Pancreas (tissue), 10 donors: Measurements from ENCODE around the gene PIP4K2C. TPM values are rescaled to one million over a fixed set of nuclear protein-coding genes. Genes with fewer than 3 reads are reported as not detected.
"Not testable (repeated sequence)": the region's sequence is repeated elsewhere in the genome, so short reads cannot be mapped to it uniquely, and the experiment has no call there.

Experiments
- ATAC-seq, 4 donors: fragments of 200-7000 bp; cut with Tn5 transposase; one replicate each; pipeline versions ENCODE4 v1.8.0 to v1.9.1; 2020; ENCODE audit warnings: mild to moderate bottlenecking in 4 of 4, moderate library complexity in 4 of 4
- DNase-seq, 6 donors: peaks; one replicate each; pipeline ENCODE4 v3.0.0-alpha.2; 2020
- FAIRE-seq: peaks from 2 replicates; lab custom pipeline; 2012; peaks lifted over from hg19 to GRCh38; lab: Jason Lieb, UNC
- H3K27ac ChIP-seq, 4 donors: fragments of 200-600 bp; sonication (generic); 1 replicate in 3 of 4; 2 replicates in 1 of 4; pipeline versions ENCODE4 v1.5.0 to v1.8.0; 2020
- H3K27me3 ChIP-seq, 4 donors: fragments of 200-600 bp; one replicate each; pipeline ENCODE4 v1.8.0; 2021
- H3K36me3 ChIP-seq, 3 donors: fragments of 200-600 bp; sonication (generic) in 1 of 3; one replicate each; pipeline versions ENCODE4 v1.5.0 to v1.8.0; 2020 to 2021
- H3K4me1 ChIP-seq, 3 donors: fragments of 200-600 bp; one replicate each; pipeline ENCODE4 v1.8.0; 2021
- H3K4me3 ChIP-seq, 4 donors: fragments of 200-600 bp; sonication (generic) in 2 of 4; one replicate each; pipeline versions ENCODE4 v1.5.0 to v1.8.0; 2020 to 2021
- H3K9me3 ChIP-seq, 4 donors: fragments of 200-600 bp; one replicate each; pipeline ENCODE4 v1.8.0; 2021
- WGBS, 2 donors: extraction: QIAGEN DNeasy Blood & Tissue Kit; methylation state at CpG; one replicate each; pipeline ENCODE4 v1.1.7; 2013; 5-methylcytosine and 5-hydroxymethylcytosine counted together
- intact Hi-C, 3 donors: fragments of 100-400 bp; cut with DNase I; formaldehyde crosslinking; loops; one replicate each; pipeline versions ENCODE4 v1.11.1 to v1.14.2; 2022
- polyA plus RNA-seq, 2 donors: library from polyadenylated mRNA; stranded (reverse); fragments of 200-250 nt; gene quantifications; one replicate each; pipeline ENCODE4 v1.2.3, GENCODE V29; 2013
- total RNA-seq, 6 donors: library from RNA; stranded (reverse); fragmentation: NEBNext Ultra II Directional in 4 of 6; extraction: Animal tissue kit (Norgen Biotek cat#: 25700) in 4 of 6; gene quantifications; one replicate each; pipeline versions ENCODE4 v1.2.1 to v1.2.4, GENCODE V29; 2021 to 2023
- TF ChIP-seq, protein P1 (sequence below), 4 donors: fragments of 200-600 bp; sonication (generic) in 3 of 4; IDR thresholded peaks; one replicate each; pipeline versions ENCODE4 v1.5.0 to v1.8.0; 2021; ENCODE audit warnings: antibody characterized with exemption in 4 of 4
- donor health status: healthy with polysubstance abuse.
- donor health status: DM: no; HTN: no; CAD: no; lungs with moderate emphysema.
- donor health status: DM: no; HTN: no; CAD: no.
- donor health status: control.
- donor health status: control.
- donor health status: Bipolar disorder and iron deficiency.
- donor health status: DM: yes; HTN: yes; CAD: no.
- donor health status: DM: no; HTN: no; CAD: no.
- donor health status: DM: no; HTN: no; CAD: no.
- donor health status: DM: yes; HTN: yes; CAD: no.

Gene PIP4K2C
- total and polyA plus RNA-seq, 8 donors: 5.3 to 17.0 (median 15.4) TPM

DNA sequence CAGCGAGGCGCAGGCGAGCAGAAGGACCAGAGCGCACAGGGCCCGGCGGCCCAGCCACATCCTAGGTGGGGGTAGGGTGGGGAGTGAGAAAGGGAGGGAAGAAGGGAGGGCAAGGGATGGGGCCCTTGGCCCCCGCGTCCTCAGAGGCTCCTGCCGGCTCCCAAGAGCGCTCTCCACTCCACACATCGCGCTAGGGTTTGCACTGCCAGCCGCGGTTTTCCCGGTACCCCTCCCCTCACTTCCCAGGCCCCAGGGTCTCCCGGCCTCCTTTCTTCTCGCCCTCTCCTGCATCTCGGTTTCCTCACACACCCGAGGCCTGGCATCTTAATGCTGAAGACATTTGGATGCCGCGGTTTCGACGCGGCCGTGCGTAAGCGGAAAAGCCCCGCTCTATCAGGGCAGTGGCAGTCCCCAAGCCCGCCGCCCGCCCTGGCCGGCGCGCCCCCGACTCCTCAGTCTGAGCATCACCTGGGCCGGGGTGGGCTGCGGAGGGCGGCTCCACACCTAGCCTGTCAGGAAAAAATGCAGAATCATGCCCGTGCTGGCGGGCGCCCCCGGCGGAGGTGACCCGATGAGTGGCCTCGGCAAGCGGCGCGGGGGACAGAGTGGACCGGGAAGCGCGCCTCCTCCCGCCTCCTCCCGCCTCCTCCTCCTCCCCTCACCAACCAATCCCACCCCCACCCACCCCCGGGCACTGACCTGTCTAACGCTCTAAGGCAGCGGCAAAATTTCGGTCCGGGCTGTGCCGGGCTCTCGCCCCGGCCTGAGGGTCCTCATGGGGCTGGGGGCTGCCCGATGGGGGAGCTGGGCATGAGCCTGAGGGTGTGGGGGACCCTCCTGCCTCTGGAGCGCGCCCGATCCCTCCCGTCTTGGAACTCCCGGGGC lies 41.3 kb downstream of the PIP4K2C start:
- peak overlapping the region; percentile 10 to 67 (median 34) for H3K4me3 ChIP-seq
- peak; percentile 46 to 62 (median 56) for ATAC-seq
- intact Hi-C loops: no loop called here
- peaks cover 0 to 8% (median 0%) of the 10 kb centered on the region in 4 donors for H3K27me3 ChIP-seq
- TF ChIP-seq, protein P1, sequence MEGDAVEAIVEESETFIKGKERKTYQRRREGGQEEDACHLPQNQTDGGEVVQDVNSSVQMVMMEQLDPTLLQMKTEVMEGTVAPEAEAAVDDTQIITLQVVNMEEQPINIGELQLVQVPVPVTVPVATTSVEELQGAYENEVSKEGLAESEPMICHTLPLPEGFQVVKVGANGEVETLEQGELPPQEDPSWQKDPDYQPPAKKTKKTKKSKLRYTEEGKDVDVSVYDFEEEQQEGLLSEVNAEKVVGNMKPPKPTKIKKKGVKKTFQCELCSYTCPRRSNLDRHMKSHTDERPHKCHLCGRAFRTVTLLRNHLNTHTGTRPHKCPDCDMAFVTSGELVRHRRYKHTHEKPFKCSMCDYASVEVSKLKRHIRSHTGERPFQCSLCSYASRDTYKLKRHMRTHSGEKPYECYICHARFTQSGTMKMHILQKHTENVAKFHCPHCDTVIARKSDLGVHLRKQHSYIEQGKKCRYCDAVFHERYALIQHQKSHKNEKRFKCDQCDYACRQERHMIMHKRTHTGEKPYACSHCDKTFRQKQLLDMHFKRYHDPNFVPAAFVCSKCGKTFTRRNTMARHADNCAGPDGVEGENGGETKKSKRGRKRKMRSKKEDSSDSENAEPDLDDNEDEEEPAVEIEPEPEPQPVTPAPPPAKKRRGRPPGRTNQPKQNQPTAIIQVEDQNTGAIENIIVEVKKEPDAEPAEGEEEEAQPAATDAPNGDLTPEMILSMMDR (IDR thresholded peaks at IDR 0.05): no peak
- H3K36me3 ChIP-seq: no peaks in the 10 kb centered on the region
- no peak for FAIRE-seq
- H3K4me1 ChIP-seq: peaks cover 0 to 6% (median 5%) of the 10 kb centered on the region in 3 donors
- no peak overlapping the region for H3K27ac ChIP-seq
- peak in 2 of 6 donors; percentile 25 to 79 for DNase-seq
- H3K9me3 ChIP-seq: no peaks in the 10 kb centered on the region
- 1 to 2% methylated on average over 58 to 67 of the region's 67 CpGs for WGBS, 2 donors

DNA sequence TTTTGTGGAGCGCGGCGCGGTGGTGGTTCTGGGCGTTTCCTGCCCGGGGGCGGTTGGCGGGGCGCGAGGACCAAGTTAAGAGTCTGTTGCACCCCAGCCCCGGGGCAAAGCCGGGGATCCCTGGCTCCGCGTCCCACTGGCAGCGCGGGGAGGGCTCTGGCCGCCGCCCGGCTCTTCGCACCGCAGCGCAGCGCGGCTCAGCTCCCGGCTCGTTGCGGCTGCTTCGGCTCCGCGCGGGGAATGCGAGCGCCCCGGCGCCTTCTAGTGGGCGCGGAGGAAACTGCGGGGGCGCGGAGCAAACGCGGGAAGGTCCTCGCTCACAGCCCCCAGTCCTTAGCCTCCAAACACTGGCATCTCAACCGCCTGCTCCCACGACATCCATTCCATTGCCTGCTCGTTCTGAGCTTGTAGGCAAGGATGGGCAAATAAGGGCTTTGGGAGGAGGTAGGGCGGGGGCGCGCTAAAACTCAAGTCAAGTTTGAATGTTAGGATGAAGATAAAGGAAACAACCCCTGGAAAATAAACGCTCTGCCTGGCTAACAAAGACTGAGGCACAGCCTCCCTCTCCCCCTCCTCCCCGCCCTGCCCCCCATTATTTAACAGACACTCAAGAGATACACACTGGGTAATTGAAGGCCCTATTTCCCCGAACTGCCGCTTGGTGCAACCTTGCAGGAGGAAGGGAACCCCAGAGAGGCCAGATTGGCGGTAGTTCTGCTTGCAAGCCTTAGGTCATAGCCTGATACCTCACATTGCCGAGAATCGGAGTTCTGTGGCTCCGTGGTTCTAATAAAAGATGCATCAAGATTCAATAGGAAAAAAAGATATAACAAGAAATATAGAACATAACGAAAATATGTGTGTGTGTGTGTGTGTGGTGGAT lies 42.2 kb downstream of the PIP4K2C start, which contains the start of gene B4GALNT1:
Gene B4GALNT1 (minus strand): TSS at position 244 of the 883 bp plus-strand sequence. CDS start 1,069 bp downstream, outside the sequence.
- ATAC-seq (peak; percentile 93 to 98 (median 97)), DNase-seq (peak in 4 of 6 donors; percentile 60 to 89 (median 74)), FAIRE-seq (no peak)
- peak within 1 kb of the TSS; percentile 10 to 67 (median 34) for H3K4me3 ChIP-seq
- no peaks in the 10 kb centered on the region for H3K36me3 ChIP-seq
- no peak within 1 kb of the TSS for H3K27ac ChIP-seq
- H3K9me3 ChIP-seq: no peaks in the 10 kb centered on the region
- TF ChIP-seq, protein P1 (IDR thresholded peaks at IDR 0.05): peak; percentile 71 to 92 (median 84)
- H3K4me1 ChIP-seq: peaks cover 0 to 6% (median 5%) of the 10 kb centered on the region in 3 donors
- H3K27me3 ChIP-seq: peaks cover 0 to 7% (median 0%) of the 10 kb centered on the region in 4 donors
- WGBS, 2 donors: 3 to 4% methylated on average over 50 to 58 of the region's 58 CpGs
- intact Hi-C loops: no loop called here

DNA sequence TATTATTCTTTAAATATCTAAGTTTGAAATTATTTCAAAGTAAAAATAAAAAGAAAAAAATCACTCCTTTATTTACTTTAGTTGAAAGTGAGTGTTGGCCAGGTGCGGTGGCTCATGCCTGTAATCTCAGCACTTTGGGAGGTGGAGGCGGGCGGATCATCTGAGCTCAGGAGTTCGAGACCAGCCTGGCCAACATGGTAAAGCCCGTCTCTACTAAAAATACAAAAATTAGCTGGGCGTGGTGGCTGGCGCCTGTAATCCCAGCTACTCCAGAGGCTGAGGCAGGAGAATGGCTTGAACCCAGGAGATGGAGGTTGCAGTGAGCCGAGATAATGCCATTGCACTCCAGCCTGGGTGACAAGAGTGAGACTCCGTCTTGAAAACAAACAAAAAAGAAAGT lies 45.7 kb downstream of the PIP4K2C start:
- intact Hi-C loops: not testable (repeated sequence)

DNA sequence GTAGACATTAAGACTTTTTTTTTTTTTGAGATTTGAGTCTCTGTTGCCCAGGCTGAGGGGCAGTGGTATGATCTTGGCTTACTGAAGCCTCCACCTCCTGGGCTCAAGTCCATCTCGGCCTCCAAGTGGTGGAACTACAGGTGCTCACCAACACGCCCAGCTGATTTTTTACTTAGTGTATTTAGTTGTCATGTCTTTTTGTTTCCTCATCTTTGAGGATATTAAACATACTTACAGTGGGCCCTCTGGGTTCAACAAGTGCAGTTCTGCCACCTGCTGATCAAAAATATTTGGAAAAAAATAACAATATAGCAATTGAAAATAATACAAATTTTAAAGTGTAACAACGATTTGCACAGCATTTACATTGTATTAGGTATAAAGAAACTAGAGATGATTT lies 46.4 kb downstream of the PIP4K2C start:
- no peaks in the 10 kb centered on the region for H3K36me3 ChIP-seq
- no peaks in the 10 kb centered on the region for H3K27me3 ChIP-seq
- FAIRE-seq (no peak), DNase-seq (no peak), ATAC-seq (no peak)
- no peaks in the 10 kb centered on the region for H3K9me3 ChIP-seq
- no peak overlapping the region for H3K4me3 ChIP-seq
- WGBS, 2 donors: 55 to 65% methylated on average over 3 of the region's 3 CpGs
- TF ChIP-seq, protein P1 (IDR thresholded peaks at IDR 0.05): no peak
- no peak overlapping the region for H3K27ac ChIP-seq
- intact Hi-C loops: no loop called here
- peaks cover 0 to 1% (median 0%) of the 10 kb centered on the region in 3 donors for H3K4me1 ChIP-seq

More for the DNA sequence above, 45.7 kb downstream of the PIP4K2C start:
- WGBS, 2 donors: 70 to 78% methylated on average over 9 of the region's 9 CpGs
- FAIRE-seq, H3K9me3 ChIP-seq, H3K27ac ChIP-seq, ATAC-seq, H3K27me3 ChIP-seq, H3K4me3 ChIP-seq, H3K4me1 ChIP-seq, H3K36me3 ChIP-seq: not testable (repeated sequence)
- DNase-seq: peak in 1 of 6 donors; percentile 1

DNA sequence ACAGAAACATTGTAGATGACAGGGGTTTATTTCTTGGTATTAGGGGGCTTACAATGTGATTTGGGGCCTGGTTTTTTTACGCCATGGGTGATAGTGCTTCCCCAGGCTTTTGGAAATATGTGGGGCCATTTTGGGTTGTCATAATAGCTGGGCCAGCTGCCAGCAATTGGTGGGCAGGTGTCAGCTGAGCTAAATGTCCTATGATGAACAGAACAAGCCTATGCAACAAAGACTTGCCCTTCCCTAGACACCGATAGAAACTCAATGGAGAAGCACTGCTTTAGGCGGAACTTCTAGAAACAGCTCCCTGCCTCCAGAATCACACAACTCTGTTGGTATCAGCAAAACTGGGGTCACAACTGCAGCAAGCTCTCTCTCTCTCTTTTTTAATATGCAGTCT lies 47.1 kb downstream of the PIP4K2C start:
- Histone ChIP-seq H3K27ac (no peak overlapping the region), H3K4me1 (no peaks in the 10 kb centered on the region), H3K27me3 (no peaks in the 10 kb centered on the region), H3K36me3 (no peaks in the 10 kb centered on the region), H3K9me3 (no peaks in the 10 kb centered on the region), H3K4me3 (no peak overlapping the region)
- no peak for DNase-seq
- 89 to 97% methylated on average over 3 of the region's 3 CpGs for WGBS, 2 donors
- intact Hi-C loops: no loop called here
- no peak for FAIRE-seq
- TF ChIP-seq, protein P1 (IDR thresholded peaks at IDR 0.05): no peak
- no peak for ATAC-seq
